Muscle layer of duodenum (tissue), 2 donors: Measurements from ENCODE around the gene BCL10.
A peak's percentile ranks its signal among the peaks of the same experiment; 100 is the strongest.

Experiments used
- H3K27ac ChIP-seq: one replicate; pipeline ENCODE4 v1.7.0; 2013; ENCODE audit warnings: mild to moderate bottlenecking, low read length
- H3K27me3 ChIP-seq: one replicate; pipeline ENCODE4 v1.7.0; 2013; ENCODE audit warnings: low read depth, mild to moderate bottlenecking, control low read depth, low read length
- H3K36me3 ChIP-seq, 2 donors: one replicate each; pipeline ENCODE4 v1.7.0; 2013; ENCODE audit warnings: low read length in 2 of 2, control low read depth in 1 of 2, mild to moderate bottlenecking in 1 of 2; ENCODE audit not compliant: insufficient read depth in 2 of 2, control insufficient read depth in 1 of 2
- H3K4me1 ChIP-seq, 2 donors: one replicate each; pipeline ENCODE4 v1.7.0; 2013; ENCODE audit warnings: low read length in 2 of 2, mild to moderate bottlenecking in 2 of 2, control low read depth in 1 of 2, moderate library complexity in 1 of 2; ENCODE audit not compliant: insufficient read depth in 2 of 2, control insufficient read depth in 1 of 2
- H3K4me3 ChIP-seq, 2 donors: one replicate each; pipeline ENCODE4 v1.7.0; 2013; ENCODE audit warnings: low read length in 2 of 2, low read depth in 1 of 2, mild to moderate bottlenecking in 1 of 2
- H3K9me3 ChIP-seq, 2 donors: one replicate each; pipeline ENCODE4 v1.7.0; 2013; ENCODE audit warnings: low read length in 2 of 2, control low read depth in 1 of 2, mild to moderate bottlenecking in 1 of 2; ENCODE audit not compliant: control insufficient read depth in 1 of 2
- donor health status: healthy.

BCL10 gene

DNA sequence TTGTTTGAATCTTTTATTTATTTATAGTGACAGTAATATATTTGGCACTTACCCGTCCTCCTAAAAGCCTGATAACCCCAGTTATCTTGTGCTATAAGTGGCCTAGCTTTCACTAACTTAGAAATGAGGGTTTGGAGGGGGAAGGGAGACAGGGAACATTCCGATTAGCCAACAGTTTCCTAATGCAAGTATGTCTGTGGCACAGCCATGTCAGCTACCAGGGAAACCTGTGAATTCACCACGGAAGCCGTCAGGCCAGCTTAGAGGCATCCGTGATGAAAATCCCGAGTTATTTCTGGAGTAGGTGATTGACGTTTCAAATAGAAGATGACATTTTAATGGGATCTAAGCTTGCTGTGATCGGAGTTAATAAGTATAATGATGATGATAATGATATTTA, 39.4 kb upstream of the BCL10 start:
- H3K4me1 ChIP-seq = peaks cover 0 to 4% of the 10 kb centered on the region in 2 donors
- H3K27ac ChIP-seq = no peak overlapping the region
- no peaks in the 10 kb centered on the region for H3K36me3 ChIP-seq
- no peaks in the 10 kb centered on the region for H3K27me3 ChIP-seq
- no peaks in the 10 kb centered on the region for H3K9me3 ChIP-seq
- H3K4me3 ChIP-seq = no peak overlapping the region

DNA sequence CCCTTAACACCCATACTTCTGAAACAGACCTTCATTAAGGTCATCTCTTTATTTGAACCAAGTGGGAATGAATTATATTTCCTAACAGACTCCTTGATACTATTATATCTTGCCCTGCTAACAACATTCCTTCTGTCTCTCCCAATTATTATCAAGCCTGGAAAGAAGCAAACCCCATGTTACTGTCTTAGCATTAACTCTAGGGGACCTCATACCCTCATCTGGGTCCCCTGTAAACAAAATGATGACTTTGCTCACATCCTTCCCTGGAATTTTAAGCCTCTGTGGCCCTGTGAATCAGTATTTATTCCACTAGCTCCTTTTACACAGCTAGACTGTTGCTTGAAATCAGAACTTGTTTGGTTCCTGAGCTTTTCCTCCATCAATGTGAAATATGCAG, 38.3 kb upstream of the BCL10 start:
- Histone ChIP-seq H3K9me3 (no peaks in the 10 kb centered on the region), H3K4me1 (peaks cover 0 to 4% of the 10 kb centered on the region in 2 donors), H3K4me3 (no peak overlapping the region), H3K27me3 (no peaks in the 10 kb centered on the region), H3K27ac (no peak overlapping the region), H3K36me3 (no peaks in the 10 kb centered on the region)

DNA sequence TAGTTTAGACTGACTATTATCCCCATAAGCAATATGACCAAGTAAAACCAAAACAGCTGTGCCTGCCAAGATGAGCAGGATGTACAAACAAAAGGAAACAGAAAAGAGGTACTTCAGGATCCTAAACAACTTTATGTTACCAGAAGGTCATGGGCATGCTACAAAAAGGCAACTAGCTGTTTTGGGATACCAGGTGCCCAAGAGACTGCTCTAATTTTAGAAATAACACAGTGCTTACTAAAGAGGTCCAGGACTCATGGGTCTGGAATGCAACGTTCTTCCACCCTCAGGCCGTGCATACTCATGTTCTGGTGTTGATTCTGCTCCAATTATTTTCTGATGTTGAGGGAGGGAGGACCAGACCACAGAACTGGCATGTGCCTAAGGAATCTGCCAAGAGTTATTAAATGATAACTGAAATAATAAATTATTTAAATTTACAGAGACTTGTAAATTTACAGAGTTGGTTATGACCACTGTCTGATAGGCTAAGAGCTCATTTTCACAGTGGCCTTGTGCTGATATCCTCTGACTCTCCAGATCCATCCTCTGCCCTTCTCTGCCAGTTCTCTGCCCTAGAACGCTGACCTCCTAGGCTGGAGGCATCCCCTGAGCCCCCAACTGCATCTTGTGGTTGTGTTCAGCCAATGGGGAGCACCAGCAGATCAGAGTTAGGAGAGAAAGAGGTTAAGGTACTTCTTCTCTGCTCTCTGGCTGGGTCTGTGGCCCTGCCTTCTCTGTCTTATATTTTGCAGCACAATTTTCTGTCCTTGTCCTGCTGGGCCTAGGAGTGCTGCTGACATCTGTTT, 37.7 kb upstream of the BCL10 start:
- no peaks in the 10 kb centered on the region for H3K27me3 ChIP-seq

DNA sequence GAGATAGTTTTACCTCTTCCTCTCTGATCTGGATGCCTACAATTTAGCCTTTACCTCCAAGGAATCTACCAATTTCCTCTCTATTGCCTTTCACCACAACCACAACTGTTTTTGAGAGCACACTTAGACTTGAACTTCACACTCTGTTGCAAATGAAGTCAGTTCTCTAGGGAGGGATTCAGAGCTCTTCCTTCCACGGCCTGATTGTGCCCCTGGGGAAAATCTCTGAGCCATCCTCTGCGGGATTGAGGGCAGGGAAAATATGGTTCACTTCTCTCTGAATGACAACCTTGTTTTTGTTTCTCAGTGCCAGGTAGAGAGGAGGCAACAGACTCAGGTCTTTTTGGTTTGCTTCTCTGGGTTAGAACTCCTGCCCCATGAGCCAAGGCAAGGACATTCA, 35.4 kb upstream of the BCL10 start:
- Histone ChIP-seq H3K27me3 (no peaks in the 10 kb centered on the region), H3K4me3 (no peak overlapping the region), H3K27ac (no peak overlapping the region), H3K4me1 (peaks cover 0 to 10% of the 10 kb centered on the region in 2 donors), H3K9me3 (no peaks in the 10 kb centered on the region), H3K36me3 (no peaks in the 10 kb centered on the region)

More for the DNA sequence above, 37.7 kb upstream of the BCL10 start:
- Histone ChIP-seq H3K27ac (no peak overlapping the region), H3K4me1 (peaks cover 0 to 4% of the 10 kb centered on the region in 2 donors), H3K4me3 (no peak overlapping the region), H3K9me3 (no peaks in the 10 kb centered on the region), H3K36me3 (no peaks in the 10 kb centered on the region)

DNA sequence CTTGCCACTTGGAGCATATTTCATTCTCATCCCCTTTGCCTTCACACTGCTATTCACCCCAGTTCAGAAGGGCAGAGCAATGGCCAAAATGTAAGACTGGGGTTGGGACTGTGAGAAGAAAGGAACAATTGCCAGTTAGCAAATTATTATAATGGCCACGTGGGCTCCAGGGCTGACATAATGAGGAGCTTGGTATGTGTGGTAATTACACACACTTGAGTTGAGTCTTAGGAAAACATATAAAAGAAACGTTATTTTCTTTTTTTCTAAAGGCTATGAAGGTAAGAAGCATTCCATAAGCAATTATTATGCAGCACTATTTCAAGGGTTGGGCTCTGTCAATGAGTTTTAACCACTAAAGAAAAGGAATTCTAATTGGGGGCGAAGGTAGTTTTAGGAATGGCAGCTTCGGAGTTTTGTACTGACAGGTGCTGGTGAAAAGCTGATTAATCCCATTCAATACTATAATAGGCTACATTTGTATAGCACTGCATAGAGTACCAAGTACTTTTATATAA, 32.5 kb upstream of the BCL10 start:
- Histone ChIP-seq H3K4me1 (peaks cover 0 to 7% of the 10 kb centered on the region in 2 donors), H3K27ac (no peak overlapping the region), H3K4me3 (no peak overlapping the region), H3K27me3 (no peaks in the 10 kb centered on the region), H3K36me3 (no peaks in the 10 kb centered on the region), H3K9me3 (no peaks in the 10 kb centered on the region)

DNA sequence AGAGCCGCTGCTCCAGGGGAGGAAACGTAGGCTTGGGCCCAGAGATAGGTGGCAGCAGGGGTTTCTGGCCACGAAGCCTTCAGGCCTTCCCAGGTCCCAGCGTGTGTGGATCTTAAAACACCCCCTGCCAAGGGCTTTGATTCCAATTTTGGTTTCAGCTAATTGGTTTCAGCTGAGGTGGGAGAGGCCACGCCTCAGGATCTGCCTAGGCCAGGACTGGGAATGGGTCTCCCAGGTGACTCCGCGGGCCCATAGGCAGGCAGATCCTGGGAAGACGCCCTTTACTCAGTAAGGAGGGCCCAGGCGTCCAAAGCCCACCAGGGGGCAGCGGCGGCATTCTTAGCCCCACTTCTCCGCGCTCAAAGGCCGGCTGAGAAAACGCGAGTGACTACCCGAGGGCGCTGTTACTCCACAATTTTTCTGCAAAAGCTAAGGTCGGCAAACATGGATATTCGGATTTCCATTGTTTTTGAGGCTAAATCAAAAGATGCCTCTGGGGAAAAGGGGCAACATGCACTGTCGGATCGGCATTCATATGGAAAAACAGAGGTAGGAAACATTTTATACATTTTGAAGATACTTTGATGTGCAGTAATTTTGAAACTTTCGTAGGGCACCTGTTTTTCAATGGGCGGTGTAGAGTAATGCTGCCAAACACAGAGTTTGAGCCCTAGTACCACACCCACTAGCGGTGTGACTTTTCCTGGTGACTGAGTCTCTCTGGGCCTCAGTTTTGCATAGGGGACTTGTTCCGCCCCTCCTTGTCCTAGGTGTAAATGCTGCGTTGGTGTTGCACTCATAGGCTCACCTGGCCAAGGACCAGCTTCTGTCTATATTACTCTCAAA, 31.8 kb upstream of the BCL10 start:
- H3K9me3 ChIP-seq = no peaks in the 10 kb centered on the region
- no peaks in the 10 kb centered on the region for H3K36me3 ChIP-seq
- H3K4me3 ChIP-seq = no peak overlapping the region
- no peaks in the 10 kb centered on the region for H3K27me3 ChIP-seq
- peaks cover 0 to 5% of the 10 kb centered on the region in 2 donors for H3K4me1 ChIP-seq
- no peak overlapping the region for H3K27ac ChIP-seq

DNA sequence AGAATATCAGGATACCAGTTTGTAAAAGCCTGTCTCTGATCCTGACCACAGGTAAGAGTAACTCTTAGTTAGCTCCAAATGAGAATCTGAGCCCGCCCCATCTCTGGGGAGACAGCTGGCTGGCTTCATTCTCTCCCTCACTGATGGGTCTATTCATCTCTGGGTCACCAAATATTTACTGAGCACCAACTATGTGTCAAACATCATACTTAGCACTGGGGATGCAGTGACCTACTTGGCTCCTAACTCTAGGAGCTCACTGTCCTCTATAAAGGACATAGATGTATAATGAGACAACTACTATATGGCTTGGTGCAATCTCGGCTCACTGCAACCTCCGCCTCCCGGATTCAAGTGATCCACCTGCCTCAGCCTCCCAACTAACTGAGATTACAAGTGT, 29.8 kb upstream of the BCL10 start:
- no peaks in the 10 kb centered on the region for H3K9me3 ChIP-seq
- H3K27ac ChIP-seq = no peak overlapping the region

DNA sequence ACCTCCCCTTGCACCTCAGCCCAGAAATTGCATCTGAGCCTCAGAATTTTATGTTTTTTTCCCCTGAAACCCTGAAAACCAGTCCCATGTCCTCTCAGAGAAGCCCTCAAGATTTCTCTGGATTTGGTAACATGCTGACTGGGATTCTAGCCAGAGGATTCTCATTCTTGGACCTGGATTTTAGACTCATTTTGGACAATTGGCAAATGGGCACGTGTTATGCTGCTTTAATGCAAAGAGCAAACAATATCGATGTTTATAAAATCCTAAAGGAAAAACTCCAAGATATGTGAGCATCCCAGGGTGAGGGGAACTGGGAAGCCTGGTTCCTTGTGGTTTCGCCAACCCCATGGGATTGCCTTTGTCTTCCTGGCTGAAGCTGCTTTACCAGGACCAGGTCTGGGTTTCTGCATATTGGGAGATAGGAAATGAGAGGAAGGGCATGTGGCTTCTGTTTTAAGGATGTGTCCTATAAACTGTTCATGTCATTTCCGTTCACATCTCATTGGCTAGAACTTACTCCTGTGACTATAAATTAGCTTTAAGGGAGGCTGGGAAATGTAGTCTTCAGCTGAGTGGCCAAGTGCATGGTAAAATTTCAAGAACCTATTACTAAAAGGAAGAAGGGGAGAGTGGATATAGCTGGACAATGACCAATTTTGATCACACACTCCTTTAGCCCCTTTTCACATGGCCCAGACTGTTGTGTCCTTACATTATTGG, 27.2 kb upstream of the BCL10 start:
- H3K4me1 ChIP-seq = peaks cover 0 to 4% of the 10 kb centered on the region in 2 donors
- H3K4me3 ChIP-seq = no peak overlapping the region
- H3K9me3 ChIP-seq = no peaks in the 10 kb centered on the region
- H3K36me3 ChIP-seq = no peaks in the 10 kb centered on the region
- H3K27ac ChIP-seq = no peak overlapping the region
- no peaks in the 10 kb centered on the region for H3K27me3 ChIP-seq

More for the DNA sequence above, 29.8 kb upstream of the BCL10 start:
- Histone ChIP-seq H3K4me3 (no peak overlapping the region), H3K4me1 (peaks cover 0 to 5% of the 10 kb centered on the region in 2 donors), H3K27me3 (no peaks in the 10 kb centered on the region), H3K36me3 (no peaks in the 10 kb centered on the region)

DNA sequence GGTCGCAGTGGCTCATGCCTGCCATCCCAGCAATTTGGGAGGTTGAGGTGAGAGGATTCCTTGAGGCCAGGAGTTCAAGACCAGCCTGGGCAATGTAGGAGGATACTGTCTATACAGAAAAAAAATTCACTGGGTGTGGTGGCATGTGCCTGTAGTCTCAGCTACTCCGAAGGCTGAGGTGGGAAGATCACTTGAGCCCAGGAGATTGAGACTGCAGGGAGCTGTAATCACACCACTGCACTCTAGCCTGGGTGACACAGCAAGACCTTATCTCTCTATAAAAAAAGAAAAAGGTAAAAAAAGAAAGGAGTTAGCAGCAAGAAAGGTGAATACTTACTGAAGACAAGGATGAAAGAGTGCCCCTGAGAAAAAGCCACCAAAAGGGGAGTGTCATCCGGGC, 23.7 kb upstream of the BCL10 start:
- Histone ChIP-seq H3K27ac (no peak overlapping the region), H3K4me1 (peaks cover 10 to 14% of the 10 kb centered on the region in 2 donors), H3K9me3 (no peaks in the 10 kb centered on the region), H3K36me3 (no peaks in the 10 kb centered on the region), H3K4me3 (no peak overlapping the region), H3K27me3 (no peaks in the 10 kb centered on the region)

DNA sequence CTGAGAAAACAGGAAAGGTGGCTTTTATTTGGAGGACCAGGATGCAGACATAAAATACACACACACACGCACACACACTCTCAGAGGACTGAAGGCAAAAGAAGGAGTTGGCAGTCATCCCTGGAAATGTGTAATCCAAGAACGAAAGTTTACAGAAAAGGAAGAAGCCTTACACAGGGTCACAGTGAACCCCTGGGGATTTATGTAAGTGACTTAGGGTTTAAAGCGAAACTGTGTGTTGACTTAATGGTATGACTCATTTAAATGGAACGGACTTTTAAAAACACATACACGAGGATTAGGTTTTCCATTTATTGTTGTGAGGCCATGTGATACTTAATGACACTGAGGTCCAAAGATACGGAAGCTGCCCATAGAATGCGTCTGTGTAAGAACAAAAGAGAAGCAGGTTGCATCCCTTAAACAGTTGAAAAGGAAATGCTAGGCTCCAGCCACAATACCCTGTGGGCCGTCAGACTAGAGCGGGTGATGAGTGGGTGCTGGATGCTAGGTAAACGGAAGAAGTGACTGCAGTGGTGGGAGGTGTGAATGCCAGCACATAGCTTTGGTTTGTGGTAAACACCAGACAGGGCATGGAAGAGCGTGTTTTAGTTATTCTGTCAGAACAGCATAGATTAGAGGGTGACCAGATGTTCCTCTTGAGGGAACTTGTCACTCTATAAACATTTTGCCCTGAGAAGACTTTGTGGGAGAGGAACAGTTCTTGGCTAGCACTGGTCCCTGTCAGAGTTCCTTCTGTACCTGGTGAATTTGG, 21.6 kb upstream of the BCL10 start:
- H3K27ac ChIP-seq = peak overlapping the region; percentile 39
- H3K9me3 ChIP-seq = no peaks in the 10 kb centered on the region
- H3K27me3 ChIP-seq = no peaks in the 10 kb centered on the region
- no peaks in the 10 kb centered on the region for H3K36me3 ChIP-seq
- H3K4me3 ChIP-seq = peak overlapping the region; percentile 1 to 31
- peaks cover 10 to 14% of the 10 kb centered on the region in 2 donors for H3K4me1 ChIP-seq
